PC-3 (cell line): ENCODE measurements around the gene BOLA2B. TPM values are rescaled to one million over a fixed set of nuclear protein-coding genes. Genes with fewer than 3 reads are reported as not detected.

Experiments used
- ATAC-seq: fragments of 200-7000 bp; cut with Tn5 transposase; 2 replicates; pipeline ENCODE4 v1.9.1; 2020; ENCODE audit warnings: mild to moderate bottlenecking, moderate library complexity
- BruUV-seq: library from RNA; stranded (reverse); fragments of 400-500 nt; replicated peaks from 2 replicates; lab custom pipeline; 2021; lab: Mats Ljungman, UMichigan
- CTCF ChIA-PET: fragments of 300-600 bp; sonication (Branson Sonifier 250); formaldehyde crosslinking; loops from one replicate; lab custom pipeline; 2022; ENCODE audit warnings: antibody characterized with exemption; lab: Charles Lee
- POLR2A ChIA-PET: fragments of 300-600 bp; sonication (Branson Sonifier 250); formaldehyde crosslinking; loops from one replicate; lab custom pipeline; 2022; ENCODE audit warnings: antibody characterized with exemption; ENCODE audit not compliant: unreplicated experiment; lab: Charles Lee
- DNase-seq: peaks from one replicate; pipeline ENCODE4 v3.0.0-alpha.2; 2015
- H2AFZ ChIP-seq: fragments of 300-600 bp; sonication (generic); 2 replicates; pipeline ENCODE4 v1.6.0; 2016; ENCODE audit warnings: antibody characterized with exemption, low read length
- H3F3A ChIP-seq: fragments of 300-600 bp; sonication (generic); one replicate; pipeline ENCODE4 v1.6.0; 2017; ENCODE audit warnings: antibody characterized with exemption, low read length, control low read depth, mild to moderate bottlenecking; ENCODE audit not compliant: unreplicated experiment
- H3K27ac ChIP-seq: fragments of 300-600 bp; sonication (generic); 2 replicates; pipeline ENCODE4 v1.5.1; 2016; ENCODE audit warnings: mild to moderate bottlenecking, low read length
- H3K27me3 ChIP-seq: fragments of 300-600 bp; sonication (generic); 2 replicates; pipeline ENCODE4 v1.6.1; 2016; ENCODE audit warnings: low read length, mixed read lengths
- H3K36me3 ChIP-seq: fragments of 300-600 bp; sonication (generic); 2 replicates; pipeline ENCODE4 v1.6.1; 2016; ENCODE audit warnings: low read depth, mixed run types, low read length, mixed read lengths
- H3K4me1 ChIP-seq: fragments of 300-600 bp; sonication (generic); 2 replicates; pipeline ENCODE4 v1.5.1; 2016; ENCODE audit warnings: low read length; ENCODE audit not compliant: insufficient read depth
- H3K4me2 ChIP-seq: fragments of 300-600 bp; sonication (generic); 2 replicates; pipeline ENCODE4 v1.6.0; 2016; ENCODE audit warnings: low read length
- H3K4me3 ChIP-seq: fragments of 300-600 bp; sonication (generic); 2 replicates; pipeline ENCODE4 v1.5.1; 2016; ENCODE audit warnings: mild to moderate bottlenecking, low read length, mixed read lengths
- H3K79me2 ChIP-seq: fragments of 300-600 bp; sonication (generic); 2 replicates; pipeline ENCODE4 v1.6.1; 2017; ENCODE audit warnings: low read length, mixed read lengths
- H3K9ac ChIP-seq: fragments of 300-600 bp; sonication (generic); 2 replicates; pipeline ENCODE4 v1.6.0; 2016; ENCODE audit warnings: mild to moderate bottlenecking, low read length
- H3K9me2 ChIP-seq: fragments of 300-600 bp; sonication (generic); replicated peaks from 2 replicates; pipeline ENCODE4 v1.6.1; 2016; ENCODE audit warnings: mixed run types, low read length, mixed read lengths
- H3K9me3 ChIP-seq: fragments of 300-600 bp; sonication (generic); 2 replicates; pipeline ENCODE4 v1.6.1; 2016; ENCODE audit warnings: low read length, mixed read lengths
- H4K20me1 ChIP-seq: fragments of 300-600 bp; sonication (generic); 2 replicates; pipeline ENCODE4 v1.6.1; 2016; ENCODE audit warnings: low read length, mixed read lengths
- CTCF ChIP-seq: fragments of 300-600 bp; sonication (generic); conservative IDR thresholded peaks from 2 replicates; pipeline ENCODE4 v1.5.1; 2017; ENCODE audit warnings: antibody characterized with exemption, low read depth, mild to moderate bottlenecking, low read length
- EZH2 ChIP-seq: fragments of 300-600 bp; sonication (generic); IDR thresholded peaks from one replicate; pipeline ENCODE4 v1.6.1; 2017; ENCODE audit warnings: antibody characterized with exemption, mild to moderate bottlenecking, low read length; ENCODE audit not compliant: unreplicated experiment
- EZH2phosphoT487 ChIP-seq: fragments of 300-600 bp; sonication (generic); IDR thresholded peaks from 2 replicates; pipeline ENCODE4 v1.6.1; 2018; ENCODE audit warnings: mild to moderate bottlenecking, antibody characterized with exemption, low read length, borderline replicate concordance
- intact Hi-C: fragments of 100-400 bp; cut with micrococcal nuclease; formaldehyde crosslinking; loops from 2 replicates; pipeline ENCODE4 v1.9.0; 2023
- total RNA-seq: library from RNA; depleted of rRNA; stranded (reverse); fragments of >200 nt; gene quantifications from 2 replicates; pipeline ENCODE4 v1.2.3, GENCODE V29; 2014

BOLA2B gene
- total RNA-seq, 1 experiment from 2014 or later: 143 TPM

GRCh38 chr16:30186782-30187555, 6.5 kb downstream of the BOLA2B start:
- TF ChIP-seq CTCF (peak; percentile 67), EZH2phosphoT487 (no peak)
- Histone ChIP-seq H3K36me3 (no peaks in the 10 kb centered on the region), H3K4me1 (no peaks in the 10 kb centered on the region), H3K79me2 (no peaks in the 10 kb centered on the region), H3K9me2 (no peaks in the 10 kb centered on the region), H3K9me3 (no peaks in the 10 kb centered on the region), H2AFZ (no peak overlapping the region), H4K20me1 (no peaks in the 10 kb centered on the region), H3K27ac (no peak overlapping the region), H3K4me3 (no peak overlapping the region), H3F3A (no peaks in the 10 kb centered on the region), H3K9ac (no peak overlapping the region), H3K27me3 (no peaks in the 10 kb centered on the region), H3K4me2 (no peak overlapping the region)
- ATAC-seq (peak; percentile 34), DNase-seq (peak; percentile 55)
- CTCF ChIA-PET: no interaction called here
- POLR2A ChIA-PET: no interaction called here
- BruUV-seq: no TSS peak
- intact Hi-C loops: no loop called here

GRCh38 chr16:30186444-30186781, 7.1 kb downstream of the BOLA2B start:
- ATAC-seq: no peak

More at GRCh38 chr16:30186444-30186781, 7.1 kb downstream of the BOLA2B start:
- H4K20me1 ChIP-seq: no peaks in the 10 kb centered on the region
- DNase-seq: no peak
- H3F3A ChIP-seq: no peaks in the 10 kb centered on the region
- CTCF ChIA-PET: no interaction called here
- no peaks in the 10 kb centered on the region for H3K27me3 ChIP-seq
- no peaks in the 10 kb centered on the region for H3K36me3 ChIP-seq
- BruUV-seq: no TSS peak
- no peak overlapping the region for H3K27ac ChIP-seq
- H3K4me2 ChIP-seq: no peak overlapping the region
- no peak overlapping the region for H2AFZ ChIP-seq
- no peak overlapping the region for H3K4me3 ChIP-seq
- H3K4me1 ChIP-seq: no peaks in the 10 kb centered on the region
- H3K9ac ChIP-seq: no peak overlapping the region
- POLR2A ChIA-PET: no interaction called here
- TF ChIP-seq CTCF (no peak), EZH2phosphoT487 (no peak), EZH2 (no peak)
- no peaks in the 10 kb centered on the region for H3K79me2 ChIP-seq
- no peaks in the 10 kb centered on the region for H3K9me3 ChIP-seq
- intact Hi-C loops: no loop called here
- H3K9me2 ChIP-seq: no peaks in the 10 kb centered on the region
